ENCODE data around the gene SGMS1. TPM values are rescaled to one million over a fixed set of nuclear protein-coding genes. Genes with fewer than 3 reads are reported as not detected.

Gene SGMS1
- total and polyA plus RNA-seq, 8 donors: 47.0 to 58.1 (median 54.0) TPM

- Histone ChIP-seq H3K4me3 (no peak overlapping the region), H3K27me3 (no peaks in the 10 kb centered on the region), H3K27ac (no peak overlapping the region), H3K4me1 (peaks cover 9 to 12% of the 10 kb centered on the region in 2 donors), H3K36me3 (peaks cover 0 to 21% of the 10 kb centered on the region in 2 donors), H3K9me3 (peaks cover 0 to 9% of the 10 kb centered on the region in 2 donors)
- no peak for DNase-seq
- TF ChIP-seq CTCF (IDR thresholded peaks at IDR 0.05): no peak
- ATAC-seq: no peak
- intact Hi-C loops (cut with DNase I): no loop called here
Observed at GRCh38 chr10:50345545-50345944, 278.2 kb downstream of the SGMS1 start.

- ATAC-seq (no peak), DNase-seq (no peak)
- H3K9me3 ChIP-seq: no peaks in the 10 kb centered on the region
- H3K27me3 ChIP-seq: no peaks in the 10 kb centered on the region
- no peak overlapping the region for H3K27ac ChIP-seq
- no peak for TF ChIP-seq CTCF (IDR thresholded peaks at IDR 0.05)
- peaks cover 9 to 12% of the 10 kb centered on the region in 2 donors for H3K4me1 ChIP-seq
- no peak overlapping the region for H3K4me3 ChIP-seq
- H3K36me3 ChIP-seq: peaks cover 0 to 21% of the 10 kb centered on the region in 2 donors
- intact Hi-C loops (cut with DNase I): no loop called here
Observed at GRCh38 chr10:50343702-50344331, 279.9 kb downstream of the SGMS1 start.

GRCh38 chr10:50341987-50342386 lies 281.8 kb downstream of the SGMS1 start:
- peaks cover 3% of the 10 kb centered on the region in 2 donors for H3K4me1 ChIP-seq
- ATAC-seq (no peak), DNase-seq (no peak)
- H3K4me3 ChIP-seq: no peak overlapping the region
- peaks cover 0 to 21% of the 10 kb centered on the region in 2 donors for H3K36me3 ChIP-seq
- no peaks in the 10 kb centered on the region for H3K9me3 ChIP-seq
- H3K27me3 ChIP-seq: no peaks in the 10 kb centered on the region
- intact Hi-C loops (cut with DNase I): no loop called here
- TF ChIP-seq CTCF (IDR thresholded peaks at IDR 0.05): no peak
- H3K27ac ChIP-seq: no peak overlapping the region

GRCh38 chr10:50336140-50336539 lies 287.6 kb downstream of the SGMS1 start:
- ATAC-seq (no peak), DNase-seq (no peak)
- Histone ChIP-seq H3K27me3 (no peaks in the 10 kb centered on the region), H3K27ac (no peak overlapping the region), H3K36me3 (no peaks in the 10 kb centered on the region), H3K9me3 (no peaks in the 10 kb centered on the region), H3K4me1 (no peaks in the 10 kb centered on the region), H3K4me3 (no peak overlapping the region)
- intact Hi-C loops (cut with DNase I): no loop called here
- TF ChIP-seq CTCF (IDR thresholded peaks at IDR 0.05): no peak

GRCh38 chr10:50335397-50335796 lies 288.4 kb downstream of the SGMS1 start:
- Histone ChIP-seq H3K4me3 (no peak overlapping the region), H3K9me3 (no peaks in the 10 kb centered on the region), H3K36me3 (no peaks in the 10 kb centered on the region), H3K27me3 (no peaks in the 10 kb centered on the region), H3K27ac (no peak overlapping the region), H3K4me1 (no peaks in the 10 kb centered on the region)
- intact Hi-C loops (cut with DNase I): no loop called here
- ATAC-seq (no peak), DNase-seq (no peak)
- TF ChIP-seq CTCF (IDR thresholded peaks at IDR 0.05): no peak
